HEK293 (cell line): Measurements from ENCODE around the gene PRKRA.

Experiments used
- CTCF ChIP-seq: fragments of 450-650 bp; formaldehyde crosslinking; IDR thresholded peaks from 2 replicates; pipeline ENCODE4 v1.5.1; 2016; ENCODE audit warnings: missing biosample characterization, missing genetic modification characterization
- MZF1 ChIP-seq: fragments of 450-650 bp; formaldehyde crosslinking; IDR thresholded peaks from 2 replicates; pipeline ENCODE4 v1.5.1; 2017; ENCODE audit warnings: missing biosample characterization, missing genetic modification characterization, borderline replicate concordance
- RBAK ChIP-seq: fragments of 450-650 bp; formaldehyde crosslinking; IDR thresholded peaks from 2 replicates; pipeline ENCODE4 v1.5.1; 2016; ENCODE audit warnings: missing biosample characterization, missing genetic modification characterization
- ZNF274 ChIP-seq, 2 experiments: fragments of 200-500 bp in 1 of 2; fragments of 450-650 bp in 1 of 2; sonication (Bioruptor generic) in 1 of 2; formaldehyde crosslinking in 1 of 2; IDR thresholded peaks; 2 replicates each; pipeline versions ENCODE4 v1.5.1 to v1.6.1; 2014 to 2016; ENCODE audit warnings: borderline replicate concordance in 1 of 2, inconsistent platforms in 1 of 2, low read length in 1 of 2, missing biosample characterization in 1 of 2, missing genetic modification characterization in 1 of 2
- ZNF335 ChIP-seq: fragments of 450-650 bp; formaldehyde crosslinking; conservative IDR thresholded peaks from 2 replicates; pipeline ENCODE4 v1.5.1; 2016; ENCODE audit warnings: missing biosample characterization, missing genetic modification characterization
- ZSCAN30 ChIP-seq: fragments of 450-650 bp; IDR thresholded peaks from 2 replicates; pipeline ENCODE4 v1.5.1; 2018; ENCODE audit warnings: missing biosample characterization, mild to moderate bottlenecking, missing genetic modification characterization, moderate library complexity
- TF ChIP-seq, protein P1 (sequence below): fragments of 450-650 bp; formaldehyde crosslinking; conservative IDR thresholded peaks from 2 replicates; pipeline ENCODE4 v1.5.1; 2016; ENCODE audit warnings: low read depth, missing biosample characterization, missing genetic modification characterization

GRCh38 chr2:178391701-178392100, 59.3 kb downstream of the PRKRA start:
- TF ChIP-seq, protein P1, sequence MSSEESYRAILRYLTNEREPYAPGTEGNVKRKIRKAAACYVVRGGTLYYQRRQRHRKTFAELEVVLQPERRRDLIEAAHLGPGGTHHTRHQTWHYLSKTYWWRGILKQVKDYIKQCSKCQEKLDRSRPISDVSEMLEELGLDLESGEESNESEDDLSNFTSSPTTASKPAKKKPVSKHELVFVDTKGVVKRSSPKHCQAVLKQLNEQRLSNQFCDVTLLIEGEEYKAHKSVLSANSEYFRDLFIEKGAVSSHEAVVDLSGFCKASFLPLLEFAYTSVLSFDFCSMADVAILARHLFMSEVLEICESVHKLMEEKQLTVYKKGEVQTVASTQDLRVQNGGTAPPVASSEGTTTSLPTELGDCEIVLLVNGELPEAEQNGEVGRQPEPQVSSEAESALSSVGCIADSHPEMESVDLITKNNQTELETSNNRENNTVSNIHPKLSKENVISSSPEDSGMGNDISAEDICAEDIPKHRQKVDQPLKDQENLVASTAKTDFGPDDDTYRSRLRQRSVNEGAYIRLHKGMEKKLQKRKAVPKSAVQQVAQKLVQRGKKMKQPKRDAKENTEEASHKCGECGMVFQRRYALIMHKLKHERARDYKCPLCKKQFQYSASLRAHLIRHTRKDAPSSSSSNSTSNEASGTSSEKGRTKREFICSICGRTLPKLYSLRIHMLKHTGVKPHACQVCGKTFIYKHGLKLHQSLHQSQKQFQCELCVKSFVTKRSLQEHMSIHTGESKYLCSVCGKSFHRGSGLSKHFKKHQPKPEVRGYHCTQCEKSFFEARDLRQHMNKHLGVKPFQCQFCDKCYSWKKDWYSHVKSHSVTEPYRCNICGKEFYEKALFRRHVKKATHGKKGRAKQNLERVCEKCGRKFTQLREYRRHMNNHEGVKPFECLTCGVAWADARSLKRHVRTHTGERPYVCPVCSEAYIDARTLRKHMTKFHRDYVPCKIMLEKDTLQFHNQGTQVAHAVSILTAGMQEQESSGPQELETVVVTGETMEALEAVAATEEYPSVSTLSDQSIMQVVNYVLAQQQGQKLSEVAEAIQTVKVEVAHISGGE (tag by site-specific recombination), result no peak
- TF ChIP-seq ZNF274 (IDR thresholded peaks at IDR 0.05; ENCODE audit: low read length) (no peak), ZNF274 (tag by site-specific recombination; IDR thresholded peaks at IDR 0.05; ENCODE audit: borderline replicate concordance) (no peak), MZF1 (tag by site-specific recombination) (no peak), ZNF335 (tag by site-specific recombination) (no peak), CTCF (tag by site-specific recombination) (no peak), ZSCAN30 (tag by site-specific recombination) (no peak), RBAK (tag by site-specific recombination) (no peak)
